ENCODE measurements around the gene ARID5A.

Gene ARID5A

DNA sequence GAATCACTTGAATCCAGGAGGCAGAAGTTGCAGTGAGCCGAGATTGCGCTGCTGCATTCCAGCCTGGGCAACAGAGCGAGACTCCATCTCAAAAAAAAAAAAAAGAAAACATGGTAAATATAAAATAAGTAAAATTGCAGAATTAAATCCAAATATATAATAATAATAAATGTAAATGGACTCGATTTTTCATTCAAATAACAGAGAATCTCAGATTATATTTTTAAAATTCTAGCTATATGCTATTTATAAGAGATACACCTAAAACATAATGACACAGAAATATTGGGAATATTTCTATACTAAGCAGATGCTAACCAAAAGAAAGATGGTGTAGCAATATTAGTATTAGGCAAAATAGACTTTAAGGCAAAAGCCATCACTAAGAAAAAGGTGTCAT, 16.3 kb upstream of the ARID5A start:
- ChIA-PET POLR2A (no interaction called here), CTCF (interaction anchor here (4.3 kb wide), 1 partner anchor 9 kb away, joined by 40 read pairs; no protein-coding TSS in a partner anchor)
- DNase-seq (ENCODE audit: low read depth, low spot score), result no peak
- TF ChIP-seq, protein P1, sequence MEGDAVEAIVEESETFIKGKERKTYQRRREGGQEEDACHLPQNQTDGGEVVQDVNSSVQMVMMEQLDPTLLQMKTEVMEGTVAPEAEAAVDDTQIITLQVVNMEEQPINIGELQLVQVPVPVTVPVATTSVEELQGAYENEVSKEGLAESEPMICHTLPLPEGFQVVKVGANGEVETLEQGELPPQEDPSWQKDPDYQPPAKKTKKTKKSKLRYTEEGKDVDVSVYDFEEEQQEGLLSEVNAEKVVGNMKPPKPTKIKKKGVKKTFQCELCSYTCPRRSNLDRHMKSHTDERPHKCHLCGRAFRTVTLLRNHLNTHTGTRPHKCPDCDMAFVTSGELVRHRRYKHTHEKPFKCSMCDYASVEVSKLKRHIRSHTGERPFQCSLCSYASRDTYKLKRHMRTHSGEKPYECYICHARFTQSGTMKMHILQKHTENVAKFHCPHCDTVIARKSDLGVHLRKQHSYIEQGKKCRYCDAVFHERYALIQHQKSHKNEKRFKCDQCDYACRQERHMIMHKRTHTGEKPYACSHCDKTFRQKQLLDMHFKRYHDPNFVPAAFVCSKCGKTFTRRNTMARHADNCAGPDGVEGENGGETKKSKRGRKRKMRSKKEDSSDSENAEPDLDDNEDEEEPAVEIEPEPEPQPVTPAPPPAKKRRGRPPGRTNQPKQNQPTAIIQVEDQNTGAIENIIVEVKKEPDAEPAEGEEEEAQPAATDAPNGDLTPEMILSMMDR (IDR thresholded peaks at IDR 0.05; ENCODE audit: insufficient read depth, low read length, missing control alignments), result no peak
- no peak overlapping the region for H3K4me3 ChIP-seq (ENCODE audit: low read depth, low read length)

DNA sequence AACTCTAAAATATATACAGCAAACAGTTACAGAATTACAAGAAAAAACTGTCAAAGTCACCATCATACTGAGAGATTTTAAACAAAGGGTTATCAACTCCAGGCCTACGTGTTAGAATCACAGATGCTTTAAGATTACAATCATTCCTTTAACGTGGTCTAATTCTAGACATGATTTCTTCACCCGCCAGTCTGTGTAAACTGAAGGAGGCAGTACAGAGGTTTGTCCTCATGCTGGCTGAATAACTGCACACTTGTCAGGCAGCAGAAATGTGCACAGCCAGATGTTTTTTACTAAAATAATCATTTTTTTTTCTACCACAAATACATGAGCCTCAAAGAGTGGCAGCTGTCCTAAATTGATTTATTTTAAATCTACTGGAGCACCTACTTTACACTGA, 15.9 kb upstream of the ARID5A start:
- ChIA-PET CTCF (interaction anchor here (1.2 to 4.3 kb wide), 2 partner anchors 10 to 114 kb away, joined by 3 to 40 read pairs; no protein-coding TSS in a partner anchor), POLR2A (interaction anchor here (0.6 kb wide), 1 partner anchor 34 kb away, joined by 4 read pairs; no protein-coding TSS in a partner anchor)
- no peak for DNase-seq (ENCODE audit: low read depth, low spot score)
- TF ChIP-seq, protein P1 (IDR thresholded peaks at IDR 0.05; ENCODE audit: insufficient read depth, low read length, missing control alignments), result no peak
- no peak overlapping the region for H3K4me3 ChIP-seq (ENCODE audit: low read depth, low read length)

DNA sequence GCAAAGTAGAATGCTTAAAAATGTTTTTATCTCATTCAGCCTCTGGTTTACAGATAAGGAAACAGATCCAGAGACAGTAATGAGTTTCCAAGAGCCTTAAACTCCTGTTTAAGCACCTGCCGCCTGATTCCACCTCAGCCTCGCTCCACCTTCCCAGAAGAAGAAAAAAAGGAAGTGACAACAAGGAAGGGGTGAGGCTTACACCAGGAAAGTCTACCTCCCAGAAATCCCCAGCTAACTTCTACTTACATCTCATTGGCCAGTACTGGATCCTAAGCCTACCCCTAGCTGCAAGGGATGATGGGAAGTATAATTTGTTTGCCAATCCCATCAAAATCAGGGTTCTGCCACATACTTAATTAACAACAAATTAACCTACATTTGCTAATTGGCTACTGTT, 15.3 kb upstream of the ARID5A start:
- DNase-seq (ENCODE audit: low read depth, low spot score), result no peak
- CTCF ChIA-PET, result interaction anchor here (1.0 to 4.3 kb wide), 3 partner anchors 10 to 115 kb away, joined by 3 to 40 read pairs (median 3); no protein-coding TSS in a partner anchor
- H3K4me3 ChIP-seq (ENCODE audit: low read depth, low read length), result no peak overlapping the region
- TF ChIP-seq, protein P1 (IDR thresholded peaks at IDR 0.05; ENCODE audit: insufficient read depth, low read length, missing control alignments), result no peak
- POLR2A ChIA-PET, result interaction anchor here (0.6 kb wide), 1 partner anchor 34 kb away, joined by 4 read pairs; no protein-coding TSS in a partner anchor

DNA sequence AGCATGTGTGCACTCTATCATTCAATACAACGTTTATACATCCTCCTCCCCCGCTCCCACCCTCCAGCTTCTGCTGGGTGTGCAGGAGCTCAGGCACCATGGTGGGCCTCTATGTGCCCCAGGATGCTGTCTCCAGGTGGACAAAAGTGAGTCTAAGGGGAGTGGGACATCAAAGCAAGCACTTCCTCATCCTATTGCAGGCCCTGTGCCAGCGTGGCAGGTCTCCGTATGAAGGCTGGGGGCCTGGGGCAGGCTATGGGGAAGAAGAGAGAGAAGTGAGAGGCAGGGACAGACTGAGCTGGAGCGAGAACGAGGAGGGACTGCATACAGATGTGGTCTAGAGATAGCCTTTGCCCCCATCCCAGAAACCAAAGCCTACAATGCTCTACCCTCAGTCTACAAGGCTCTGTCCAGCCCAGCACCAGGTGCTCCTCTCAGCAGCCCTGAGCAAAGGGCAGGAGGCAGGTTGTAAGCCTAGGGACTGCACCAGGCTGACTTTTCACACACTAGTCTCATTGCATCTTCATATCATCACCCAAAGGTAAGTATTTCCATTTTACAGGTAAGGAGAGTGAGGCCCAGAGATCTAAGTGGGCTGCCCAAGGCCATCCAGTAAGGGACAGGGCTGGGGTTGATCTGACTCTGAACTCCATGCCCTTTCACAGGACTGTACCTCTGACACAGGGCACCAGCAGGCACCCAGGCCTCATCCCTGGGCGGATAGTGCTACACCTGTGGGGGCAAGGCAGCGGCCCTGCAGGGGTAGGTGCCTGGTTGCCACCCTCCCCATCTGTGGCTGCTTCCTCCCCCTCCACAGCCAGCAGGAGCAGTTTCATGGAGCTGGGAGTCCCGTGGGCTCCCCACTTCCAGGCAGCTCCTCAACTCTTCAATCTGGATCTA, 14.0 kb upstream of the ARID5A start:
- no peak overlapping the region for H3K4me3 ChIP-seq (ENCODE audit: low read depth, low read length)
- ChIA-PET POLR2A (interaction anchor here (0.6 kb wide), 1 partner anchor 53 kb away, joined by 3 read pairs; no protein-coding TSS in a partner anchor), CTCF (interaction anchor here (1.0 to 4.3 kb wide), 2 partner anchors 11 to 15 kb away, joined by 3 to 40 read pairs; no protein-coding TSS in a partner anchor)
- TF ChIP-seq, protein P1 (IDR thresholded peaks at IDR 0.05; ENCODE audit: insufficient read depth, low read length, missing control alignments), result no peak
- no peak for DNase-seq (ENCODE audit: low read depth, low spot score)

DNA sequence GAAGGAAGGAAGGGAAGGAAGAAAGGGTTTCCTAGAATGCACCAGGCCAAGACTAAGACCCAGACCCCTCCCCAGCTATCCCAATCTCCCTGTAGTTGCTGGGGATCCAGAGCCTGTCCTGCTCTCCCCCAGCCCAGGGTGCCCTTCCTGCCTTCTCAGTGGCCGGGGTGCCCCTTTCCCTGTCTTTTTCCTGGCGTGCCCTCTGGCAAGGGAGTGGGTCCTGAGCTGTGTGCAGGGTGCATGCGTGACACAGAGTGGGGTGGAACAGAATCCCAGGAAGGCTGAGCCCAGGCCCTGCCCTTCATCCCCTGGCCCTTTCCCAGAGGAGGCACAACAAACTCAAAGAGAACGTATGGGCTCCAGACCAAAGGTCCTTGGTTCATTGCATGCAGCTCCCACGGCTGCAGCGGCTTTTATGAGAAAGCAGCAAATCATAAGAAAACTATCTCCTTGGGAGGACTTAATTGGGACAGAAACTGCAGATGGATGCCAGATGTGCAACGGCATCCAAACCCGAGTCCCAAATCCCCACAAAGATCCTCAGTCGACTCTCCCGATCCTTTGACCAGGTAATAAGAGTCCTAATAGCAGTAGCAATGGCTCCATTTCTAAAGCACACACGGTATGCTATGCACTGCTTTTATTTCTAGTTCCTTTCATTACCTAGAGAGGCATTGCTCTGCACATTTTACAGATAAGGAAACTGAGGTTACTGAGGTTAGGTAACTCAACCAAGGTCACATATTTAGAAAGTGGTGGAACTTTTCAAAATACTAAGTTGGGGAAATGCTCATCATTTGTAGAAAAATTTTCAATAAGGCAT, 12.7 kb upstream of the ARID5A start:
- DNase-seq (ENCODE audit: low read depth, low spot score), result no peak
- TF ChIP-seq, protein P1 (IDR thresholded peaks at IDR 0.05; ENCODE audit: insufficient read depth, low read length, missing control alignments), result no peak
- no peak overlapping the region for H3K4me3 ChIP-seq (ENCODE audit: low read depth, low read length)
- ChIA-PET CTCF (interaction anchor here (1.2 to 4.3 kb wide), 2 partner anchors 13 to 116 kb away, joined by 4 to 40 read pairs; no protein-coding TSS in a partner anchor), POLR2A (no interaction called here)

Measured in AG04449 (cell line).